AG09319 (cell line): ENCODE data around the gene CUL4B.

Experiments used
- DNase-seq: peaks from one replicate; pipeline ENCODE4 v3.0.0-alpha.2; 2010; ENCODE audit warnings: low read depth; ENCODE audit errors: extremely low read depth
- TF ChIP-seq, protein P1 (sequence below): IDR thresholded peaks from 2 replicates; pipeline ENCODE4 v1.5.1; 2011; ENCODE audit warnings: low read depth, mild to moderate bottlenecking, inconsistent platforms, low read length, moderate library complexity

CUL4B gene

DNA sequence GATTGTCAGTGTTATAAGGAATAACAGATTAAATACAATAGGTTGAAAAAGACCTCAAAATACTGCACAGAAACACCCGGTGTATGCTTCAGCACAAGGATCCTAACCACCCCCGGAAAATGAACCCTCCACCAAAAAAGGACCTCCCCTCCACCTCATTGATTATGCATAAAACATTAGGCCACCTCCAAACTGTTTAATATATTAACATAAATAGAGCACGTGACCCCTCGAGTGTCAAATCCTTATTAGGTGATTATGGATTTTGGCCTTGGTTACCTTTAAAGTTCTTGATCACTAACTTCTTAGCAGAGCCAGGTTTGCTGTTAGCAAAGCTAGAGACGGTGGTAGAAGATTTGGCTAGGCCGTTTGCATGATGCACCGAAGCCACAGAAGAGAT, 958 bp downstream of the CUL4B start:
- no peak for DNase-seq
- TF ChIP-seq, protein P1, sequence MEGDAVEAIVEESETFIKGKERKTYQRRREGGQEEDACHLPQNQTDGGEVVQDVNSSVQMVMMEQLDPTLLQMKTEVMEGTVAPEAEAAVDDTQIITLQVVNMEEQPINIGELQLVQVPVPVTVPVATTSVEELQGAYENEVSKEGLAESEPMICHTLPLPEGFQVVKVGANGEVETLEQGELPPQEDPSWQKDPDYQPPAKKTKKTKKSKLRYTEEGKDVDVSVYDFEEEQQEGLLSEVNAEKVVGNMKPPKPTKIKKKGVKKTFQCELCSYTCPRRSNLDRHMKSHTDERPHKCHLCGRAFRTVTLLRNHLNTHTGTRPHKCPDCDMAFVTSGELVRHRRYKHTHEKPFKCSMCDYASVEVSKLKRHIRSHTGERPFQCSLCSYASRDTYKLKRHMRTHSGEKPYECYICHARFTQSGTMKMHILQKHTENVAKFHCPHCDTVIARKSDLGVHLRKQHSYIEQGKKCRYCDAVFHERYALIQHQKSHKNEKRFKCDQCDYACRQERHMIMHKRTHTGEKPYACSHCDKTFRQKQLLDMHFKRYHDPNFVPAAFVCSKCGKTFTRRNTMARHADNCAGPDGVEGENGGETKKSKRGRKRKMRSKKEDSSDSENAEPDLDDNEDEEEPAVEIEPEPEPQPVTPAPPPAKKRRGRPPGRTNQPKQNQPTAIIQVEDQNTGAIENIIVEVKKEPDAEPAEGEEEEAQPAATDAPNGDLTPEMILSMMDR = no peak

DNA sequence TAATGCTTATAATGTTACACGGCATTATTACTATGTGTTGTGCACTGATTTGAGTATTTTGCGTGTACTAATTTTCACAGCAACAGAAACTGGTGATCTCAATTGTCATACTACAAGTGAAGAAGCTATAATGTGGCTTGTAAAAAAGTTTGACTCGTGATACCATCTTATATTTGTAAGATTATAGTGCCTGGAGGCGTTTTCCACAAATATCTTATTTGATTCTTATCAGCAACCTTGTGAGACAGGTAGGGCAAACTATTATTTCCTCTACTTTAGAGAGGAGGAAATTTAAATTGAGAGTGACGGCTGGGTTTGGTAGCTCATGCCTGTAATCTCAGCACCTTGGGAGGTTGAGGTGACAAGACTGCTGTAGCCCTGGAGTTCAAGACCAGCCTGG, 4.5 kb downstream of the CUL4B start:
- DNase-seq = no peak
- TF ChIP-seq, protein P1 = no peak

DNA sequence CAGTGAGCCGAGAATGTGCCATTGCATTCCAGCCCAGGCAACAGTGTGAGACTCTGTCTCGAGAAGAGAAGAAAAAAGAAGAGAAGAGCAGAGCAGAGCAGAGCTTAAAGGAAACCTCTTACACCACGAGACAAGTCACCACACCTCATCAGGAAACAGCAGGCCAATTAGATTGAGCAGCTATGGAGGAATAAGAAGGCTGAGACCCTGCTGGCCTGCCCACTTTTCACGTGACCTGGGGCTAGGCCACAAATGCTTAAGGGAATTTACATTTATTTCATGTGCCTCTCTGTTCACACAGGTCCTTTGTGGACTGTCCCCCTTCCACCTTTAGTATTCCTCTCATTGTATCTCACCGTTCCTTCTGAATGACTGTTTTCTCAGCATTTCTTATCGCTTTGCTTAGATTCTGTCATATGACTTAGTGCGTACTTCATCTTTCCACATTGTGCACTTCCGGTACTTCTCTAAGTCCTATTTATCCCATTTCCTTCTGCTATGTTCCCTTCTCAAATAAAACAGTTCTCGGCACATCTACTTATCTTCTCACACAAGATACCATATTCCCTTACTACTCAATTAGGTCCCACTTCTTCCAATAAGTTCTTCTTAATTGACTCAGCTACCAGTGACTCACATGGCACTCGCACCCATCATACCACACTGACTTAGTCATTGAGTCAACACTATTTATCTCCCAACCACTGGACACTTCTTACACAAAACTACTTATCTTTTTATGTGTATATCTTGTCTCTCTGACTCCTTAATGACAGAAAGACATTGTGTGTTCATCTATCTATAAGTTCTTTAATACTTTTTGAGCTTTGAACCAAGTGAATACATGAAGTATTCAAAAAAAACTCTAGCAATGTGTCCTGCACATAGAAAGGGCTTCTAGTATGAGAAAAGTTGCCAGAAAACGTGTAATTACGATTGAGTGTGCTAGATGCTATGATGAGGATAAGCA, 11.0 kb downstream of the CUL4B start:
- TF ChIP-seq, protein P1 = no peak
- peak; percentile 39 for DNase-seq

DNA sequence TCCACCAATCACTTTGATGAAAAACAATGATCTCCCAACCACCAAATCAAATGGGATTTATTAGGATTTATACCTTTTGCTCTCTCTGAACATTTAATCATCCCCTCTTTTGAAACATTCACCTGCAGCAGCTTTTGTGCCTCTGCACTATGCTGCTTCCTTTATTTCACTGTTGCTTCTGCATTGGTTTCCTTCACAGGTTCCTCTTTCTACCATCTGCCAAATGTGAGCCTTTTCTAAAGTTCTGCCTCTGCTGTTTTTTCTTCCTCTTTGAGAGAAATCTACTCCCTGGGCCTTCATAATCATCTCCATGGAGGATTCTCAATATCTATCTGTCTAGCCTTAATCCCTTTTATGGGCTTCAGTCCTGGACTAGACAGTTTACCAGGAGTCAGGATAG, 24.7 kb downstream of the CUL4B start:
- DNase-seq = no peak
- TF ChIP-seq, protein P1 = no peak

DNA sequence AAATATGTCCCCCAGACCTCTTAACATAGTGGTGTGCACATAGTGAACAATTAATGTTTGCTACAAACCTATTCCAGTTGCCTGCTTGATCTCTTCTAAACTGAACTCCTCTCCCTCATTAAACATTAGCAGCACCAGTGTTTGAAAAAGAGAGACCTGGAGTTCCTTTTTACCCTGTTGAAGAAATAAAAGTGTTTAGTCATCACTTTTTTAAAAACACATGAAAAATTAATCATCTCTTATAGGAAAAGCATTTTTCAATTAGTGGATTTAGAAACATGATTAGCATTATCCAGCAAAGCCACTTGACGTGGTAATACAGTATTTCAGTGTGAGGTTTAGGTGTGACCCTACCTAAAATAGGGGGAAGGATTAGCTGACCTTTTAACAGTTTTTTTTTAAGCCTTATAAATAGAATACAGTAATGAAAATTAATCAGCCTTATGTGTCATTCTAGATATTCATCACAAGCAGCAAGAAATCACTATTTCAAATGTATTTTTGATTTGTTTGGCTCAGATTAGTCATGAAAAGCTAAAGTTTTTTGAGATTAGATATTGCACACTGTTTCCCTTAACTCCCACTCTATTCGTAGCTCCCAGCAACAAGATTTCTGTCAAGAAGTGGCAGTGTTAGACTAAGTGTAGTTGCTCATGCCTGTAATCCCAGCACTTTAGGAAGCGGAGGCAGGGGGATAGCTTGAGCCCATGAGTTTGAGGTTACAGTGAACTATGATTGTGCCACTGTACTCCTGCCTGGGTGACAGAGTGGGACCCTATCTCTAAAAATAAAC, 26.2 kb downstream of the CUL4B start:
- TF ChIP-seq, protein P1 = no peak
- DNase-seq = no peak

DNA sequence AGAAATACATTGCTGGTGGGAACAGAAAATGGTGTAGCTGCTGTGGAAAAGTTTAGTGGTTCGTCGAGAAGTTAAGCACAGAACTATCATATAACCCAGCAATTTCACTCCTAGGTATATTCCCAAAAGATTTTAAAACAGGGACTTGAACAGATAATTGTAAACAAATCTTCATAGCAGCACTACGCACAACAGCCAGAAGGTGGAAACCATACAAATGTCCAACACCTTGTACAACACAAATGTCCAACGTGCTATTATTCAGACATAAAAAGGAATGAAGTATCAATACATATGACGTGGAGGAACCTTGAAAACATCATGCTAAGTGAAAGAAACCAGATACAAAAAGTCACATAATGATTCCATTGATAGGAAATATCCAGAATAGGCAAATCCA, 37.9 kb downstream of the CUL4B start:
- TF ChIP-seq, protein P1 = no peak
- DNase-seq = no peak

DNA sequence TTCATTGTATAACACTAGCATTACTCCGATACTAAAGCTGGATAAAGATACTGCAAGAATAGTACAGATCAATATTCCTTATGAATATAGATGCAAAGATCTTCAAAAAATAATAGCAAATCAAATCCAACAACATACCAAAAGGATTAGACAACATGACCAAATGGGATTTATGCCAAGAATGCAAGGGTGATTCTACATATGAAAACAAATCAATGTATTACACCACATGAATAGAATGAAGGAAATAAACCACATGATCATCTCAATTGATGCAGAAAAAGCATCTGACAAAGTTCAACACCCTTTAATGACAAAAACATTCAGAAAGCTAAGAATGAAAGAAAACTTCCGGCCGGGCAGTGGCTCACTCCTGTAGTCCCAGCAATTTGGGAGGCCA, 42.8 kb downstream of the CUL4B start:
- DNase-seq = peak; percentile 15
- TF ChIP-seq, protein P1 = no peak
